SKM-1 (cell line): Measurements from ENCODE around the gene USE1.

Experiments
- DNase-seq: peaks from one replicate; lab custom pipeline; 2025; ENCODE audit not compliant: unreplicated experiment; lab: John Stamatoyannopoulos, UW

The USE1 gene

DNA sequence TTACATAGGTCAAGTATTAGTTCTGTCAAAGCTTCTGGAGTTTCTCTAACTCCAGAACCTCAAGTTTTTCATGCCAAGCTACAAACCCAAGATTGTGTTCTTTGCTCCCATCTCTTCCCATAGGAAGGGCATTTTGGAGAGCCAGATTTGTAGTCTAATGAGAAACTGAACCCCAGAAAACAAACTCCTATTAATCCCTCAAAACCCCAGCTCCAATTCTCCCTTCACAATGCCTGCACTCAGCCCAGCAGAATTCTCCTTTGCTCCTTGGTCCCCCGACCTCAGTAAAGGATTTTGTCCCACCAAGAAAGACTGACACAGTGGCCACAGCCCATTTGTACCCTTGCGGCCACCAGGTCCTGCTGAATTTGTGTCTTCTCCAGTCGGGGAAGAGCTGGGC, 41.0 kb downstream of the USE1 start:
- no peak for DNase-seq

DNA sequence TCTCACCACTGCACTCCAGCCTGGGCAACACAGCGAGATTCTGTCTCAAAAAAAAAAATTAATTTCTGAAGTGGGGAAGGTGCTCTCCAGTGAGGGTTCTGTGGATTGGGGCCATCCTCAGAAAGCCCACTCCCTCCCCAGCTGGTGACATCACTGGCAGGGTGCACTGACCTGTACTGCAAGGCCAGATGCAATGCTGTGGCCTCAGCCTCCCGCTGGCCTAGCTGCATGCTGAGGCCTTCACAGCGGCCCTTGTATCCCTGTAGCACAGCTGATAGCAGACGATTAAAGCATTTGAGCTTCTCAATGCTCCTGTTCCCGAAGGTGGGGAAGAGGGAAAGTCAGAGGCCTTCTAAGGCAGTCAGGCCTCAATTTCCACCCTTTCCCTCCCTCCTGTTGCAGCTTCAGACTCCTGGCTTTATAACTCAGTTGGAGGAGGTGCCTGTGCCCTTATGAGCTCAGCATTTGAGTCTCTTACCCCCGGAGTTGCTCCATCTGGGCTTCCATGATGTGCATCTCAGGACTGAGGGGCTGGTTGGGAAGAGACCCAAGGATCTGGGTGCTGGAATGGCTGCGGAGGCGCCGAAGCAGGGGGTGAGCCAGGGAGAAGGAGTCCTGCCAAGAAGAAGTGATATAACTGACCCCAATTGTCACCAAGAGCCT, 44.1 kb downstream of the USE1 start:
- no peak for DNase-seq

DNA sequence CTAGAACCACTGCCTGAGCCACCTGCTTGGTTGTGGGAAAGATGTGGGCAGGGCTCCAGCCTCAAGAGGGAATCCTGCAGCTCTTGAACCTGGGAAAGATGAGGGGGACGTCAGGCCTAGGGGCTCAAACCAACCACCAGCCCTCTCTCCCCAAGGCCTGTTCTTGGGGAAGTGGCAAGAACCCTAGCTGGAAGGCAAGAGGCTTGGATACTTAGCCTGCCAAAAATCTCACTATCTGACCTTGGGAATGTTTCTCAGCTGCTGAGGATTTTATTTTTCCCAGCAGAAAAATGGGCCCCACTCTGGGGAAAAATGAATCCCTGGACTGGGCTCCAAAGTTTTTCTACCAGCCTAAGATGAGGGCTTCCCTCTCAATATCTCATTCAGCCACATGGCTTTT, 44.8 kb downstream of the USE1 start:
- DNase-seq, result no peak

DNA sequence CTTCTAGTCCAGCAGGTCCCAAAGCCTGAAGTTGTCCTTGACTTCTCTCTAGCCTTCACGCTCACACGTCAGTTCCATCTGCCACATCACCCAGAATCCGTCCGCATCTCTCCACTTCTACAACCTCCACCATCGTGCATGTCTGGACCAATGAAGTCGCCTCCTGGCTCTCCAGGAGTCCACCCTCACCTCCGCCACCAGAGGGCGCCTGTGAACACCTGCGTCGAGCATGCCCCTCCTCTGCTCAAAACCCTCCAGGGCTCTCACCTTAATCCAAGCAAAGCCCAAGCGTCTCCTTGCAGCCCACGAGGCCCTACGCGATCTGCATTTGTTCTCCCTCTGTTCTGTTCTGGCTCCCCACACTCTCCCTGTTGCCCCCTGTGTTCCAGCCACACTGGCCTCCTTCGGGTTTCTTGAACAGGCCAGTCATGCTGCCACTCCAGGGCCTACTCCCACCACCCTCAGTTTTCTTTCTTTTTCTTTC, 45.7 kb downstream of the USE1 start:
- DNase-seq, result peak; percentile 84

DNA sequence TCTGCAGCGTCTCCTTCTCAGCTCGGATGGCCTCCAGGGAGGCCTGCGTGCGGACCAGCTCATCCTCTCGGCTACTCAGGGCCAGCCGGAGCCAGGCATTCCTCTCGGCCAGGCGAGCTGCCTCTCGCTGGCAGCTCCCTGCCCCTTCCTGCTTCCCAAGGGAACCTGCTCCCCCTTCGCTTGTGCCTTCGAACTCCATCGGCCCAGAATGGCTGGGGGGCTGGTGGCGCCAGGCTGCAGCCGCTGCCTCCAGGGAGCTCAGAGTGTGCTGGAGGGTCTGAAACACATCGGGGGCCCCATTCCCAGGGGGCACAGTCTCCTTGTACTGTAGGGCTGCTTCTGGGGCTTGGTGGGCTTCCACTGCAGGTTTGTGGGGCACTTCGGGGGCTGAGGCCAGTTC, 47.4 kb downstream of the USE1 start:
- DNase-seq, result no peak

DNA sequence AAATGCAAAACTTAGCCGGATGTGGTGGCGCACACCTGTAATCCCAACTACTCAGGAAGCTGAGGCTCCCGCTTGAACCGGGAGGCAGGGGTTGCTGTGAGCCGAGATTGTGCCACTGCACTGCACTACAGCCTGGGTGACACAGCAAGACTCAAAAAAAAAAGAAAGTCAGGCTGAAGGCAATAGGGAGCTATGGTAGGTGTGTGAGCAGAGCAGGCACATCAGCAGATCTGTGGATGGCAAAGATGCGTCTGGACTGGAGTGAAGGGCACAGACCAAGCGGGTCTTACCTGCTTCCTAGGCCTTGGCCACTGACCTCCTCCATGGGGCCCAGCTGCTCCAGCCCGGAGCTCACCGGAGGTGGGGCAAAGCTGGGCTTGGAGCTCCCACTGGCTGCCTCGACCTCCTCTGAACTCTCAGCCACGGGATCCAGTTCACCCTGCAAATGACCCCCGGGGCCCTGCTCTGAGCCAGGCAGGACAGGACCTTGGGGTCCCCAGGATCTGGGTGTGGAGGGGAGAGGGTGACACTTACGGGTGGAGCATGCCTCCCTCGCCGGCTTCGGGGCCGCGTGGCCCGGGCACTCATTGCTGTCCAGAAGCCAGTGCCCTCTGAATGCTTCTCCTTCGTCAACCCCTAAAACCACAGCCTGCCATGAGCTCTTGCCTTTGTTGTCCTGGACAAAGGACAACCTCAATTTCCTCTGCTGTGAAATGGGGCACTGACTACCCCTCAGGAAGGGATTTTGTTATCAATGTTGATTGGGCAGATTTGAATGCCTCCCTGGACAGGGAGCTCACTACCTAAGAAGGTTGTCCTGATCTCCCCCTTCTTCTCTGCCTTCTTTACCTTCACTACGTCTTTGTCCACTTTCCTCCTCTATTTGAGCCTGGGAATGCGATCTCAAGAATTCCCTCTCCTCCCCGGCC, 48.8 kb downstream of the USE1 start:
- no peak for DNase-seq

DNA sequence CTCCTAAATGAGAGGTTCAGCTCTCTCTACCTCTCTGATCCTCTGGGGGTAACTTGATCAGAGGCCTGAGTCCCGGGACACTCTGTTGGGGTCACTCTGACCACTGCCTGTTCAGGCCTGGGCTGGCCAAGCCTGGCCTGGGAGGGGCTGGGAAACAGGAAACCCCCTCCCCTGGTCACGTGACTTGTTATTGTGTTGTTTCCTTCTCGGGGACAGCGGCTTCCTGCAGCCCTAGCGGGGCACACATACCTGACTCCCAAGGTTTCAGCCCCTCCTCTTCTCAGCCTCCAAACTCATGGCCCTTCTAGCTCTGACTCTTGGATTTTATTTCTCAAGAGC, 49.5 kb downstream of the USE1 start, which contains the start of gene USHBP1:
USHBP1 (minus strand) TSS at position 105 of the 339 bp plus-strand sequence. CDS start 446 bp downstream, outside the sequence.
- no peak for DNase-seq

DNA sequence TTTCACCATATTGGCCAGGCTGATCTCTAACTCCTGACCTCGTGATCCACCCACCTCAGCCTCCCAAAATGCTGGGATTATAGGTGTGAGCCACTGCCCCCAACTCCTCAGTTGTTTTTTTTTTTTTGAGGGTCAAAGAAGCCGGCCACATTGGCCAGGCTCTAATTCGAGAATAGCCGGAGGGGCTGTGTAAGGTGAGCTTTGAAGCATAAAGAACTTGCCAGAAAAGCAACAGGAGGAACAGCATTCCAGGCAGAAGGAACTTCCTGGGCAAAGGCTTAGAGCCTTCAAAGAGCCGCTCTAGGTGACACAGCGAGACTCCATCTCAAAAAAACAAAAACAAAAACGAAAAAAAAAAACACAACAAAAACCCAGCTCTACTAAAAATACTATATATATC, 50.9 kb downstream of the USE1 start:
- no peak for DNase-seq

DNA sequence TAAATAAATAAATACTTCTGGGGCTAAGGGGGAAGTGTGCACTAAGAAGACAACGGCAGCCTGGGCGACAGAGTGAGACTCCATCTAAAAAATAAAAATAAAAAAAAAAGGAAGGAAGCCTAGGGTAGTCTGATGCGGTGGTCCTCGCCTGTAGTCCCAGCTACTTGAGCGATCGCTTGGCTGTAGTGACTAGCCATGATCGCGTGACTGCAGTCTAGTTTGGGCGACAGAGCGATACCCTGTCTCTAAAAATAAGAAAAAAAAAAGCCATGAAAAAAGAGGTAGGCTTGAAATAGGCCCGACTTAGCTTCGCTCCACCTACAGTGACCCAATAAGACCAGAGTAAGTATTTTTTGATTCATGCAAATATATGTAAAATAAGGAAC, 51.4 kb downstream of the USE1 start:
- no peak for DNase-seq

DNA sequence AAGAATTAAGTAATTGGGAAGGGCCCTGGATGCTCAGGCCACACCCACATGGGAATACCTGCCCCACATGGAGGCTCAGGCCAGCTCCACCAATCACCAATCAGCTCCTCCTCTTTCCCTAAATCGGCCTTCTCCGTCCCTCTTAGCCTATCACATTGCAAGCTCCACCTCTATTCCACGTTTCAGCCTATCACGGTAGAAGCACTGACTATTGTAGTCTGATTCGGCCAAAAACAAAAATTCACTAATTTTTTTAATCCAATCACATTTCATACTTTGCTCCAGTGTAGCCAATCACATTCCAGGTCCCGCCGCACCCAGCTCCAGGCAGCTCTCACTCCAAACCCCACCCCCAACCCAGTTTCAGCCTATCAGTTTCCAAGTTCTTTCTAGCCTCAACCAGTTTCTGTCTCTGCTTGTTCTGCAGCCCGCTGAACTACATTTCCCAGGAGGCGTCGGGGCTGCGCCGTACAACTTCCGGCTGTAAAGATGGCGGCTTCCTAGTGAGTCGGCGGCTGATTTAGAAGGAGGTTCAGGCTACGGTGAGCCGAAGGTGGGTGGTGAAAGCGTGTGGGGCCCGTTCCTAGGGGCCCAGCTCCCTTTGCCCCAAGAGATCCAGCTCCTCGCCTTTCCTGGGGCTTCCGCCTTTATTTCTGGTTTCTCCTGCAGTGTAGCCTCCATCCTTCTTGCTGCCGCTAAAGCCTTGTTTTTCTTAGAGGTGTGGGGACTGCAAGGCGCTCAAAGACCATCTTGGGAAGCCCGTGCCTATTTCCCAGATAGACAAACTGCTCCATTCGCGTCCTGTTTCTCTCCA, 52.0 kb downstream of the USE1 start, which contains the start of gene BABAM1:
BABAM1 (plus strand) TSS at position 469 of the 814 bp plus-strand sequence. CDS start 1,364 bp downstream, outside the sequence.
- DNase-seq, result peak; percentile 97

DNA sequence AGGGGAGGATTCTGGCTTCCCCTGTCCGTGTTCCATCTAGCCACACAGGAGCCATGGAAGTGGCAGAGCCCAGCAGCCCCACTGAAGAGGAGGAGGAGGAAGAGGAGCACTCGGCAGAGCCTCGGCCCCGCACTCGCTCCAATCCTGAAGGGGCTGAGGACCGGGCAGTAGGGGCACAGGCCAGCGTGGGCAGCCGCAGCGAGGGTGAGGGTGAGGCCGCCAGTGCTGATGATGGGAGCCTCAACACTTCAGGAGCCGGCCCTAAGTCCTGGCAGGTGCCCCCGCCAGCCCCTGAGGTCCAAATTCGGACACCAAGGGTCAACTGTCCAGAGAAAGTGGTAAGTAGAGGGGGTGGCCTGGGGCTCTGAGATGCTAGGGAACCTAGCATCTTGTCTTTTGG, 53.6 kb downstream of the USE1 start:
- DNase-seq, result no peak
